T-helper 1 cell treated with Interleukin-12 subunit alpha and Interleukin-12 subunit beta and Interleukin-4 antibody, amounts not matched to agents 30 μg/mL and 1 μg/mL, for 36 hours (primary cell): Measurements from ENCODE around the gene RTP1.
"Not testable (repeated sequence)": the region's sequence is repeated elsewhere in the genome, so short reads cannot be mapped to it uniquely, and the experiment has no call there.

ENCODE experiments used
- H3K27ac Mint-ChIP-seq: one replicate; pipeline ENCODE4 v1.8.0; 2021; ENCODE audit warnings: mild to moderate bottlenecking, mixed read lengths
- H3K27me3 Mint-ChIP-seq: one replicate; pipeline ENCODE4 v1.8.0; 2021; ENCODE audit warnings: low read depth, mixed read lengths
- H3K36me3 Mint-ChIP-seq: one replicate; pipeline ENCODE4 v1.8.0; 2021; ENCODE audit warnings: low read depth, mixed read lengths
- H3K4me1 Mint-ChIP-seq: one replicate; pipeline ENCODE4 v1.8.0; 2021; ENCODE audit warnings: low read depth, mixed read lengths
- H3K4me3 Mint-ChIP-seq: one replicate; pipeline ENCODE4 v1.8.0; 2021; ENCODE audit warnings: mild to moderate bottlenecking, moderate library complexity, mixed read lengths
- H3K9me3 Mint-ChIP-seq: one replicate; pipeline ENCODE4 v1.8.0; 2021; ENCODE audit warnings: mixed read lengths

Gene RTP1

DNA sequence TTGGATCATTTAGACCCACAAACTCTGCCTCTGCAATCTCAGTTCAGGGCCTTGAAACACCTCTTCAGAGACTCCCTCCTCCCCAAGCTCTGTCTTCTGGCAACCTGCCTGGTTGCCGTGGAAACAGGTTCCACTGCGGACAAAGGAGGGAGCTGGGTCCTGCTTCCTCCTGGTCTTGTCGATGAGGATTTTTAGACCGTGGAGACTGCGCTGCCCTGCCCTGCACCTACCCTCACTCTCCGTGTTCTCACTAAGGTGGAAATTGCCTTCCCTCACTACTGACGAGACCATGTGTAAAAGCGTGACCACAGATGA, at the start of gene RTP1:
RTP1 (plus strand) TSS at position 152 of the 315 bp plus-strand sequence; CDS start at position 182, 30 bp downstream.
- Mint-ChIP-seq H3K4me1 (no peaks in the 10 kb centered on the region), H3K36me3 (no peaks in the 10 kb centered on the region), H3K4me3 (no peak within 1 kb of the TSS), H3K27me3 (peaks cover 39% of the 10 kb centered on the region), H3K9me3 (no peaks in the 10 kb centered on the region), H3K27ac (no peak within 1 kb of the TSS)

DNA sequence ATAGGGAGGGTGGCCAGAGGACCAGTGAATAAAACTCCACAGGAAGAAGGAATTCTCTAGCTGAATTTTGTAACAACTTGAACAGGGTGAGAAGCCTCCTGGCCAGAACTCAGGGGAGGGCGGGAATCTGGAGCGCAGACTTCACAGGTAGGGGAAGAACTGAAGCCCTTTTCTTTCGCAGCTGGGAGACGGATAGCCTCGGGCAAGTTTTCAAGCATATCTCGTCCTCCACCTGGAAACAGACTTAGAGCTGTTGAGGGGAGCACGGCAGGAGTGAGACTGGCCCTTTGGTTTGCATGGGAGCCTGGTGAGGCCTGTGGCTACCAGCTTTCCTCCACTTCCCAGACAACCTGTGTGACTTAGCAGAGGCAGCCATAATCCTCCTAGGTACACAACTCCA, 47.1 kb upstream of the RTP1 start:
- Mint-ChIP-seq H3K4me3 (no peak overlapping the region), H3K36me3 (peaks cover 8% of the 10 kb centered on the region)

DNA sequence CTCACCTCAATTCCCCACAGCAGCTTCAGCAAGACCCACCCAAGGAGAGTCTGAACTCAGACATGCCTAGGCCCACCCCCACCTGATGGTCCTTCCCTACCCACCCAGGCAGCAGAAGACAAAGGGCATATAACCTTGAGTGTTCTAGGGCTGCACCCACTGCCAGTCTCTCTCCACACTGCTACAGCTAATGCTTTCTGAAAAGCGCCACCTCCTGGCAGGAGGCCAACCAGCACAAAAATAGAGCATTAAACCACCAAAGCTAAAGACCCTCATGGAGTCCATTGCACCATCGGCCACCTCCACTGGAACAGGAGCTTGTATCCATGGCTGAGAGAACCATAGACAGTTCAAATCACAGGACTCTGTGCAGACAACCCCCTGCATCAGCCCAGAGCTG, 46.7 kb upstream of the RTP1 start:
- Mint-ChIP-seq H3K36me3 (peaks cover 7% of the 10 kb centered on the region), H3K27me3 (peaks cover 50% of the 10 kb centered on the region), H3K4me3 (no peak overlapping the region), H3K27ac (no peak overlapping the region), H3K4me1 (peaks cover 5% of the 10 kb centered on the region), H3K9me3 (peaks cover 9% of the 10 kb centered on the region)

More for the DNA sequence above, 47.1 kb upstream of the RTP1 start:
- Mint-ChIP-seq H3K27me3 (peaks cover 48% of the 10 kb centered on the region), H3K27ac (no peak overlapping the region), H3K9me3 (peaks cover 12% of the 10 kb centered on the region), H3K4me1 (peaks cover 5% of the 10 kb centered on the region)

DNA sequence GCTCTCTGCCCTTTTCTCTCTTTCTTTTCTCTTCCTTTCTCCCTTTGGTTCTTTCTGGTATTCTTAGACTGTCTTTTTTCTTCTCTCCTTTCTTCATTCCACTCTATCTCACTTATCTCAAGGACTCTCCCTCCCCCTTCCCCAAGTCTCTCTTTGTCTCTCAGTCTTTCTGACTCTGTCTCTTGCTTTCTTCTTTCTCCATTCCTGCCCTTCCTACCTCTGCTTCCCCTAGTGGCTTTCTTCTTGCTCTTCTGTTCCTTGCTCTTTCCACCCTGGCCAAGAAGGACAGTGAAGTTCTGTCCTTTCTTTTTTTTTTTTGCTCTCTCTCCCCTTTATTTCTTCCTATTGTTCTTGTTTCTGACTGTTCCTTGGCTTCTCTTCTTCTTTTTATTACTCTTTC, 35.7 kb upstream of the RTP1 start:
- Mint-ChIP-seq H3K27ac (no peak overlapping the region), H3K36me3 (no peaks in the 10 kb centered on the region), H3K9me3 (no peaks in the 10 kb centered on the region), H3K4me1 (no peaks in the 10 kb centered on the region), H3K4me3 (no peak overlapping the region), H3K27me3 (peaks cover 38% of the 10 kb centered on the region)

- no peak overlapping the region for H3K4me3 Mint-ChIP-seq
- no peak overlapping the region for H3K27ac Mint-ChIP-seq
- H3K27me3 Mint-ChIP-seq: peaks cover 44% of the 10 kb centered on the region
- no peaks in the 10 kb centered on the region for H3K36me3 Mint-ChIP-seq
- no peaks in the 10 kb centered on the region for H3K4me1 Mint-ChIP-seq
- H3K9me3 Mint-ChIP-seq: no peaks in the 10 kb centered on the region
Measured at GRCh38 chr3:187162265-187162953, 34.9 kb upstream of the RTP1 start.

GRCh38 chr3:187165144-187165543, 32.1 kb upstream of the RTP1 start:
- Mint-ChIP-seq H3K36me3 (no peaks in the 10 kb centered on the region), H3K27me3 (peaks cover 46% of the 10 kb centered on the region), H3K27ac (no peak overlapping the region), H3K4me3 (no peak overlapping the region), H3K9me3 (no peaks in the 10 kb centered on the region), H3K4me1 (peaks cover 1% of the 10 kb centered on the region)

- Mint-ChIP-seq H3K27me3 (peaks cover 34% of the 10 kb centered on the region), H3K36me3 (no peaks in the 10 kb centered on the region), H3K27ac (no peak overlapping the region), H3K9me3 (no peaks in the 10 kb centered on the region), H3K4me3 (no peak overlapping the region), H3K4me1 (peaks cover 1% of the 10 kb centered on the region)
Measured at GRCh38 chr3:187166750-187167149, 30.5 kb upstream of the RTP1 start.

- no peak overlapping the region for H3K4me3 Mint-ChIP-seq
- H3K4me1 Mint-ChIP-seq: peaks cover 1% of the 10 kb centered on the region
- H3K27ac Mint-ChIP-seq: no peak overlapping the region
- no peaks in the 10 kb centered on the region for H3K36me3 Mint-ChIP-seq
- H3K9me3 Mint-ChIP-seq: no peaks in the 10 kb centered on the region
- peaks cover 35% of the 10 kb centered on the region for H3K27me3 Mint-ChIP-seq
Measured at GRCh38 chr3:187167777-187168176, 29.5 kb upstream of the RTP1 start.

DNA sequence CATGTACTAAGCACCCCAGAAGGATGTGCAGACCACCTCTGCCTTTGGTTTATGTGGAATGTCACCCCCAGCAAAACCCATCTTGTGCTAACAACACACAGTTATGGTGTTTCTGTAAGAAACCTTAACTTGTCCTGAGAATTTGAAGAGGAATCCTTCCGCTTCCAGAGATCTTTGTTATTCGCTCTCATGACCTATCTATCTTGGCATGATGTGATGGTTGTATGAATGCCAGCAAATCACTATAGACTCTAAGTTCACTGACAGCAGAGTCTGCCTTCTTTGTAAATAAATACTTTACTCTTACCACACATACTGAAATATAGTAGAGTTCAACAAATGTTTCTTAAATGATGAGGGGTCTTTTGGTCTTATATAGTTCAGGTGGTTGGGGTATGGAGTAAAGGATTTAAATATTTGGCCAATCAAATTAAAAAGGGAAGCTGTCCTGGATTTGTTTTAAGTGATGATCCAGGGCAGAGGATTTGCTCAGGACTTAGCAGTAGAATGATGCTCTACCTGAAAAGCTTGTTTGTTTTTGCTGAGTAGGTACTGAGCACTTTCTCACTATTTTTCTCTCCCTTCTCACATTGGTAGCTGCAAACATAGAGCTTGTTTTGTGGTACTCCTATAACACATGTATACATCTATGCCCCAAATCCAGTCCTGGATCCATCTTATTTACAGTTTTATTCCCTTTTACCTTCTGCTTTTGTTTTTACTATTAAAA, 27.9 kb upstream of the RTP1 start:
- Mint-ChIP-seq H3K9me3 (no peaks in the 10 kb centered on the region), H3K27ac (no peak overlapping the region), H3K4me3 (no peak overlapping the region), H3K27me3 (peaks cover 34% of the 10 kb centered on the region), H3K36me3 (no peaks in the 10 kb centered on the region), H3K4me1 (peaks cover 1% of the 10 kb centered on the region)

GRCh38 chr3:187170911-187171310, 26.4 kb upstream of the RTP1 start:
- peaks cover 34% of the 10 kb centered on the region for H3K27me3 Mint-ChIP-seq
- H3K4me3 Mint-ChIP-seq, H3K4me1 Mint-ChIP-seq, H3K27ac Mint-ChIP-seq, H3K9me3 Mint-ChIP-seq, H3K36me3 Mint-ChIP-seq: not testable (repeated sequence)

DNA sequence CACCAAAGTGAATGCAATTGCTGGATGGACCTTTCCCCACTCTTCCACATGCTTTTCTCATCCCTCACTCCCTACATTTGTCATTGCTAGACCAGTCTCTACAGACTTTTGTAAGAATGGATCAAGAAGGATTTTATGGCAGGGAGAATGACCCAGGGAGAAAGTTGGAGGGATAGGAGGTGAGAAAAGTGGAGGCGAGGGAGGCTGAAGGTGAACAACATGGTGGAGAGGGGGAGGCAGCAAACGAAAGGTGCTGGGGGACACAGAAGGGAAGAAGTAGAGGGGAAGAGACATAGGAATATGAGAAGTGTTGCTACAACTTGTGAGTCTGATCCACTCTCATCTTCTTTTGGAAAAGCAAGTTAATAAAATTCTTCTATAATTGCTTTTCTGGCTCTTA, 24.4 kb upstream of the RTP1 start:
- Mint-ChIP-seq H3K4me1 (peaks cover 1% of the 10 kb centered on the region), H3K27me3 (peaks cover 25% of the 10 kb centered on the region), H3K9me3 (no peaks in the 10 kb centered on the region), H3K27ac (no peak overlapping the region), H3K4me3 (no peak overlapping the region), H3K36me3 (no peaks in the 10 kb centered on the region)

DNA sequence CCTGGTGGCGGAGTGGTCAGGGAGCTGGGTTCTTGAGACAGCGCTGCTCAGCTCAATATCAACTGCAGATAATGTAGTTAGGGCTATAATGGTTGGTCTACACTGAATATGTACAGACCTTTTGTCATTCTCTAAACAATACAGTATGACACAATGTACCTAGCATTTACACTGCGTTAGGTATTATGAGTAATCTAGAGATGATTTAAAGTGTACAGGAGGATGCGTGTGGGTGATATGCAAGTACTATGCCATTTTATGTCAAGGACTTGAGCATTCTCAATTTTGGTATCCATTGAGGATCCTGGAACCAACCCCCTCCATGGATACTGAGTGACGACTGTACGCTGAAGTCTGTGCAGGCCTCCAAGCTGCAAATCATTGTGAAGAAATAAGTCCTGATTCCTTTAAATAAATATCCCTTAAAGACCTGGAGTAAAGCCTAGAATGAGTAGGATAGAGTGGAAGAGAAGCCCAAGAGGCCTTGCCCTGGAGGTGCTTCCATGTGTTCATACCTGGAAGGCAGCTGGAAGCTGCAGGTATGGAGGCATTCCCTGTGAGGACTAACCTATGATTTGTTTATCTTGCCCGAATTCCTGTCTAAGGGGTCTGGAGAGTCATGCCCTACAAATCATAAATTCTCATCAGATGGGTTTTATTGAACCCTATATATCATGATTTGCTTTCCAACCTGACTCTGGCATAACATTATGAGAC, 15.7 kb upstream of the RTP1 start:
- H3K36me3 Mint-ChIP-seq: no peaks in the 10 kb centered on the region
- no peaks in the 10 kb centered on the region for H3K4me1 Mint-ChIP-seq
- no peak overlapping the region for H3K4me3 Mint-ChIP-seq
- no peaks in the 10 kb centered on the region for H3K9me3 Mint-ChIP-seq
- peaks cover 4% of the 10 kb centered on the region for H3K27me3 Mint-ChIP-seq
- H3K27ac Mint-ChIP-seq: no peak overlapping the region

GRCh38 chr3:187183210-187183862, 13.9 kb upstream of the RTP1 start:
- peaks cover 6% of the 10 kb centered on the region for H3K9me3 Mint-ChIP-seq
- no peak overlapping the region for H3K4me3 Mint-ChIP-seq
- H3K36me3 Mint-ChIP-seq: no peaks in the 10 kb centered on the region
- H3K27me3 Mint-ChIP-seq: peaks cover 9% of the 10 kb centered on the region
- H3K4me1 Mint-ChIP-seq: no peaks in the 10 kb centered on the region
- no peak overlapping the region for H3K27ac Mint-ChIP-seq

DNA sequence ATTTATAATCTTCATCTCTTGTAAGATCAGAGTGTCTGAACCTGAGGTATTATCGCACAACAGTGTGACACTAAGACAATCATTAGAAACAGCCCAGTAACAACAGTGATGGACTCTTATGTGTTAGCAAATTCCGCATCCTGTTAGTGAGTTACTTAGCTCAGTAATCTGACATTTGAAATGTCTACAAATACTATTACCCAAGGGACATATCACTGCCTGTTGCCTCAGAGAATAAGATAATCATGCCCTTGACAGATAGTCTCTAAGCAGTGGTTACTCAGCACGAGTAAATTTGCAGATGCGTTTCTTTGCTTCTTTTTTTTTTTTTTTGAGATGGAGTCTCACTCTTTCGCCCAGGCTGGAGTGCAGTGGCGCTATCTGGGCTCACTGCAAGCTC, 13.4 kb upstream of the RTP1 start:
- no peak overlapping the region for H3K27ac Mint-ChIP-seq
- no peaks in the 10 kb centered on the region for H3K4me1 Mint-ChIP-seq
- peaks cover 6% of the 10 kb centered on the region for H3K9me3 Mint-ChIP-seq
- H3K36me3 Mint-ChIP-seq: no peaks in the 10 kb centered on the region
- H3K27me3 Mint-ChIP-seq: peaks cover 13% of the 10 kb centered on the region
- no peak overlapping the region for H3K4me3 Mint-ChIP-seq
